Endothelial cell of umbilical vein (primary cell): ENCODE results near the gene MAPK8. TPM values are rescaled to one million over a fixed set of nuclear protein-coding genes. Genes with fewer than 3 reads are reported as not detected.

ENCODE experiments used
- BruUV-seq: library from RNA; stranded (reverse); fragments of 400-500 nt; replicated peaks from 2 replicates; lab custom pipeline; 2021; lab: Mats Ljungman, UMichigan
- CTCF ChIA-PET: fragments of 300-600, 350-600 bp; sonication (Branson Sonifier 250); formaldehyde crosslinking; loops from one replicate; lab custom pipeline; 2021; ENCODE audit warnings: antibody characterized with exemption, inconsistent platforms; lab: Charles Lee
- POLR2A ChIA-PET: fragments of 300-600, 350-600 bp; sonication (Branson Sonifier 250); formaldehyde crosslinking; loops from one replicate; lab custom pipeline; 2021; ENCODE audit warnings: antibody characterized with exemption, inconsistent platforms; lab: Charles Lee
- DNase-seq: peaks from one replicate; pipeline ENCODE4 v3.0.0-alpha.2; 2011; ENCODE audit warnings: low read depth, low spot score
- FAIRE-seq: peaks from 2 replicates; lab custom pipeline; 2011; peaks lifted over from hg19 to GRCh38; lab: Jason Lieb, UNC
- H2AFZ ChIP-seq: 2 replicates; pipeline ENCODE4 v1.6.0; 2012; ENCODE audit warnings: low read depth, low read length, control low read depth, inconsistent platforms
- H3K27ac ChIP-seq: 2 replicates; pipeline ENCODE4 v1.5.1; 2011; ENCODE audit warnings: low read depth, mild to moderate bottlenecking, control low read depth, low read length, moderate library complexity; ENCODE audit not compliant: insufficient read depth
- H3K27me3 ChIP-seq, 2 experiments: 2 replicates each; pipeline versions ENCODE4 v1.6.0 to v1.6.1; 2011; ENCODE audit warnings: low read length in 2 of 2, mixed read lengths in 1 of 2; ENCODE audit not compliant: control insufficient read depth in 2 of 2, insufficient read depth in 2 of 2
- H3K36me3 ChIP-seq, 2 experiments: 2 replicates in 1 of 2; 3 replicates in 1 of 2; pipeline ENCODE4 v1.5.1; 2011; ENCODE audit warnings: low read length in 2 of 2, mild to moderate bottlenecking in 1 of 2, moderate library complexity in 1 of 2; ENCODE audit not compliant: control insufficient read depth in 2 of 2, insufficient read depth in 2 of 2; ENCODE audit errors: extremely low read depth in 1 of 2
- H3K4me1 ChIP-seq: 3 replicates; pipeline ENCODE4 v1.5.1; 2011; ENCODE audit warnings: mild to moderate bottlenecking, low read length; ENCODE audit not compliant: control insufficient read depth, insufficient read depth; ENCODE audit errors: extremely low read depth
- H3K4me2 ChIP-seq: 2 replicates; pipeline ENCODE4 v1.6.1; 2011; ENCODE audit warnings: low read length, control low read depth, mixed read lengths; ENCODE audit not compliant: insufficient read depth
- H3K4me3 ChIP-seq, 3 experiments: fragments of 200-600 bp in 1 of 3; sonication (generic), shearing (Covaris generic) in 1 of 3; replicated peaks in 1 of 3; 2 replicates each; pipeline ENCODE4 v1.5.1; 2011 to 2016; ENCODE audit warnings: control low read depth in 3 of 3, low read length in 3 of 3, mild to moderate bottlenecking in 2 of 3, inconsistent platforms in 1 of 3, low read depth in 1 of 3, moderate library complexity in 1 of 3; ENCODE audit not compliant: insufficient read depth in 1 of 3
- H3K79me2 ChIP-seq: 2 replicates; pipeline ENCODE4 v1.6.0; 2012; ENCODE audit warnings: low read length, inconsistent platforms; ENCODE audit not compliant: control insufficient read depth, insufficient read depth
- H3K9ac ChIP-seq: replicated peaks from 2 replicates; pipeline ENCODE3; 2011; ENCODE audit warnings: low read length, control low read depth; ENCODE audit not compliant: insufficient read depth; ENCODE audit errors: extremely low read depth
- H3K9me1 ChIP-seq: replicated peaks from 3 replicates; pipeline ENCODE4 v1.6.0; 2011; ENCODE audit warnings: mild to moderate bottlenecking, low read length; ENCODE audit not compliant: control insufficient read depth, insufficient read depth; ENCODE audit errors: extremely low read depth
- H3K9me3 ChIP-seq: replicated peaks from 2 replicates; pipeline ENCODE4 v1.5.1; 2012; ENCODE audit warnings: low read length, inconsistent platforms; ENCODE audit not compliant: control insufficient read depth, insufficient read depth
- H4K20me1 ChIP-seq: replicated peaks from 2 replicates; pipeline ENCODE3; 2011; ENCODE audit warnings: mild to moderate bottlenecking, low read length; ENCODE audit not compliant: control insufficient read depth, insufficient read depth; ENCODE audit errors: extremely low read depth
- EZH2 ChIP-seq: IDR thresholded peaks from 2 replicates; pipeline ENCODE4 v1.6.1; 2012; ENCODE audit warnings: borderline replicate concordance, low read depth, mild to moderate bottlenecking, moderate library complexity, low read length, inconsistent platforms; ENCODE audit not compliant: severe bottlenecking
- FOS ChIP-seq: IDR thresholded peaks from 2 replicates; pipeline ENCODE4 v1.6.1; 2011; ENCODE audit warnings: mild to moderate bottlenecking, low read length, moderate library complexity, borderline replicate concordance; ENCODE audit not compliant: insufficient read depth
- GATA2 ChIP-seq: IDR thresholded peaks from 2 replicates; pipeline ENCODE4 v1.7.0; 2011; ENCODE audit warnings: low read depth, mild to moderate bottlenecking, moderate library complexity, mixed read lengths, low read length; ENCODE audit not compliant: insufficient read length, insufficient read depth
- JUN ChIP-seq: IDR thresholded peaks from 2 replicates; pipeline ENCODE4 v1.6.1; 2011; ENCODE audit warnings: borderline replicate concordance, low read depth; ENCODE audit not compliant: insufficient read length, insufficient read depth
- MAX ChIP-seq: IDR thresholded peaks from 2 replicates; pipeline ENCODE4 v1.6.1; 2011; ENCODE audit not compliant: insufficient read depth, insufficient read length
- MYC ChIP-seq: IDR thresholded peaks from one replicate; pipeline ENCODE4 v1.6.1; 2011; ENCODE audit warnings: mild to moderate bottlenecking, low read depth, low read length
- POLR2A ChIP-seq: IDR thresholded peaks from 2 replicates; pipeline ENCODE4 v1.6.1; 2012; ENCODE audit warnings: low read depth, mild to moderate bottlenecking, control low read depth, low read length
- POLR2AphosphoS5 ChIP-seq: IDR thresholded peaks from 2 replicates; pipeline ENCODE4 v1.6.1; 2012; ENCODE audit warnings: low read depth, mild to moderate bottlenecking, control low read depth, low read length, moderate library complexity; ENCODE audit not compliant: insufficient read depth
- dilution Hi-C: fragments of 300-500 bp; cut with MboI; formaldehyde crosslinking; loops from one replicate; pipeline ENCODE4 v1.15.0; 2019; ENCODE audit warnings: low sequenced_read_pairs; ENCODE audit not compliant: extremely low pct_ligation_motif_present
- intact Hi-C: fragments of 100-400 bp; cut with micrococcal nuclease; formaldehyde crosslinking; loops from one replicate; pipeline ENCODE4 v1.10.0; 2022
- polyA plus RNA-seq, 4 experiments: library from polyadenylated mRNA; depleted of rRNA in 3 of 4; stranded (reverse) in 3 of 4; unstranded in 1 of 4; fragments of >200 nt; gene quantifications; 2 replicates each; pipeline versions ENCODE4 v1.2.1 to v1.2.3, GENCODE V29; 2011 to 2012; ENCODE audit warnings: missing spikeins in 1 of 4
- total RNA-seq: library from RNA; stranded (reverse); gene quantifications from 2 replicates; pipeline ENCODE4 v1.2.3, GENCODE V29; 2021
- TF ChIP-seq, protein P1 (sequence below), 2 donors: IDR thresholded peaks; 1 replicate in 1 of 2; 2 replicates in 1 of 2; pipeline ENCODE4 v1.5.1; 2011; ENCODE audit warnings: low read length in 2 of 2, mild to moderate bottlenecking in 2 of 2, moderate library complexity in 2 of 2, control low read depth in 1 of 2, inconsistent platforms in 1 of 2, low read depth in 1 of 2; ENCODE audit not compliant: insufficient read depth in 1 of 2; ENCODE audit errors: extremely low read depth in 1 of 2

MAPK8 gene
- total and polyA plus RNA-seq, 2 donors (not counting 3 experiments of a cell fraction or from before 2014, with no cell fraction given), result 25.3 to 56.2 TPM

GRCh38 chr10:48309711-48310226 is 3.3 kb downstream of the MAPK8 start:
- Histone ChIP-seq H3K9me3 (no peaks in the 10 kb centered on the region), H3K9ac (no peak overlapping the region), H3K4me2 (peak overlapping the region; percentile 94), H3K79me2 (peaks cover 72% of the 10 kb centered on the region), H4K20me1 (peaks cover 6% of the 10 kb centered on the region), H3K27me3 (no peaks in the 10 kb centered on the region), H2AFZ (no peak overlapping the region), H3K4me3 (no peak overlapping the region), H3K27ac (peak overlapping the region; percentile 7), H3K4me1 (peaks cover 29% of the 10 kb centered on the region), H3K36me3 (no peaks in the 10 kb centered on the region), H3K9me1 (no peaks in the 10 kb centered on the region)
- CTCF ChIA-PET, result interaction anchor here (0.7 to 2.2 kb wide), 10 partner anchors 12 to 348 kb away, joined by 3 to 11 read pairs (median 4); no protein-coding TSS in a partner anchor
- intact Hi-C loops, result loop anchor here (5.0 kb wide), 1 partner anchor 213 kb away; no protein-coding TSS in a partner anchor
- TF ChIP-seq POLR2AphosphoS5, result peak; percentile 23
- TF ChIP-seq GATA2, result no peak
- no peak for TF ChIP-seq EZH2
- TF ChIP-seq FOS, result peak; percentile 66
- peak; percentile 34 for TF ChIP-seq JUN
- TF ChIP-seq MYC, result no peak
- no peak for TF ChIP-seq POLR2A
- TF ChIP-seq MAX, result no peak
- TF ChIP-seq, protein P1, sequence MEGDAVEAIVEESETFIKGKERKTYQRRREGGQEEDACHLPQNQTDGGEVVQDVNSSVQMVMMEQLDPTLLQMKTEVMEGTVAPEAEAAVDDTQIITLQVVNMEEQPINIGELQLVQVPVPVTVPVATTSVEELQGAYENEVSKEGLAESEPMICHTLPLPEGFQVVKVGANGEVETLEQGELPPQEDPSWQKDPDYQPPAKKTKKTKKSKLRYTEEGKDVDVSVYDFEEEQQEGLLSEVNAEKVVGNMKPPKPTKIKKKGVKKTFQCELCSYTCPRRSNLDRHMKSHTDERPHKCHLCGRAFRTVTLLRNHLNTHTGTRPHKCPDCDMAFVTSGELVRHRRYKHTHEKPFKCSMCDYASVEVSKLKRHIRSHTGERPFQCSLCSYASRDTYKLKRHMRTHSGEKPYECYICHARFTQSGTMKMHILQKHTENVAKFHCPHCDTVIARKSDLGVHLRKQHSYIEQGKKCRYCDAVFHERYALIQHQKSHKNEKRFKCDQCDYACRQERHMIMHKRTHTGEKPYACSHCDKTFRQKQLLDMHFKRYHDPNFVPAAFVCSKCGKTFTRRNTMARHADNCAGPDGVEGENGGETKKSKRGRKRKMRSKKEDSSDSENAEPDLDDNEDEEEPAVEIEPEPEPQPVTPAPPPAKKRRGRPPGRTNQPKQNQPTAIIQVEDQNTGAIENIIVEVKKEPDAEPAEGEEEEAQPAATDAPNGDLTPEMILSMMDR (IDR thresholded peaks at IDR 0.05; ENCODE audit: extremely low read depth in 1 of 2, insufficient read depth in 1 of 2, low read depth in 1 of 2, low read length in 2 of 2), result no peak
- BruUV-seq, result no TSS peak
- POLR2A ChIA-PET, result no interaction called here
- FAIRE-seq (peak; percentile 12), DNase-seq (peak; percentile 42)
- dilution Hi-C loops, result no loop called here
